Neural cell (in vitro differentiated cells): ENCODE data around the gene DCC. TPM values are rescaled to one million over a fixed set of nuclear protein-coding genes. Genes with fewer than 3 reads are reported as not detected.

Source experiments
- H2AFZ ChIP-seq: fragments of 200-600, 300-800 bp; sonication (generic), shearing (Covaris generic); 2 replicates; pipeline ENCODE4 v1.6.0; 2014; ENCODE audit warnings: low read depth, mild to moderate bottlenecking, antibody characterized with exemption, low read length, moderate library complexity
- H3F3A ChIP-seq: fragments of 200-600 bp; shearing (Covaris generic); 2 replicates; pipeline ENCODE4 v1.6.1; 2016; ENCODE audit warnings: mild to moderate bottlenecking, moderate library complexity, mixed read lengths, antibody characterized with exemption, low read length; ENCODE audit not compliant: insufficient read depth, poor library complexity, severe bottlenecking
- H3K27ac ChIP-seq: fragments of 200-600, 300-800 bp; sonication (generic), shearing (Covaris generic); 2 replicates; pipeline ENCODE4 v1.5.1; 2014; ENCODE audit warnings: mild to moderate bottlenecking, low read length, moderate library complexity
- H3K27me3 ChIP-seq: fragments of 300-800, 200-600 bp; sonication (generic), shearing (Covaris generic); 2 replicates; pipeline ENCODE4 v1.6.0; 2014; ENCODE audit warnings: mild to moderate bottlenecking, low read depth, low read length, moderate library complexity; ENCODE audit not compliant: insufficient read depth
- H3K36me3 ChIP-seq: fragments of 300-800, 200-600 bp; sonication (generic), shearing (Covaris generic); 2 replicates; pipeline ENCODE4 v1.5.1; 2014; ENCODE audit warnings: mild to moderate bottlenecking, antibody characterized with exemption, low read length, moderate library complexity; ENCODE audit not compliant: insufficient read depth
- H3K4me2 ChIP-seq: fragments of 300-800, 200-600 bp; sonication (generic), shearing (Covaris generic); 2 replicates; pipeline ENCODE4 v1.6.0; 2014; ENCODE audit warnings: mild to moderate bottlenecking, low read length
- H3K4me3 ChIP-seq: fragments of 300-800, 200-600 bp; sonication (generic), shearing (Covaris generic); 2 replicates; pipeline ENCODE4 v1.5.1; 2014; ENCODE audit warnings: mild to moderate bottlenecking, low read length, moderate library complexity
- H3K79me2 ChIP-seq: fragments of 200-600 bp; shearing (Covaris generic); replicated peaks from 2 replicates; pipeline ENCODE4 v1.6.0; 2014; ENCODE audit warnings: mild to moderate bottlenecking, low read length, moderate library complexity; ENCODE audit not compliant: insufficient read depth
- H3K9ac ChIP-seq: fragments of 300-800, 200-600 bp; sonication (generic), shearing (Covaris generic); 2 replicates; pipeline ENCODE4 v1.6.1; 2016; ENCODE audit warnings: mild to moderate bottlenecking, low read length, mixed read lengths
- H3K9me2 ChIP-seq: fragments of 200-600 bp; shearing (Covaris generic); 2 replicates; pipeline ENCODE4 v1.6.1; 2016; ENCODE audit warnings: mild to moderate bottlenecking, low read length, mixed read lengths; ENCODE audit not compliant: insufficient read depth
- H3K9me3 ChIP-seq: fragments of 200-600, 300-800 bp; sonication (generic), shearing (Covaris generic); 2 replicates; pipeline ENCODE4 v1.6.1; 2016; ENCODE audit warnings: mild to moderate bottlenecking, mixed run types, low read length, moderate library complexity, mixed read lengths
- H4K20me1 ChIP-seq: fragments of 200-600 bp; shearing (Covaris generic); 2 replicates; pipeline ENCODE4 v1.6.1; 2016; ENCODE audit warnings: mild to moderate bottlenecking, mixed run types; ENCODE audit not compliant: insufficient read depth
- CTCF ChIP-seq: fragments of 450-650 bp; IDR thresholded peaks from 2 replicates; pipeline ENCODE4 v1.5.1; 2014; ENCODE audit warnings: antibody characterized with exemption, mild to moderate bottlenecking, moderate library complexity; ENCODE audit not compliant: poor library complexity, severe bottlenecking
- EP300 ChIP-seq: fragments of 450-650 bp; conservative IDR thresholded peaks from 2 replicates; pipeline ENCODE4 v1.6.1; 2014; ENCODE audit warnings: antibody characterized with exemption, mild to moderate bottlenecking, moderate library complexity; ENCODE audit not compliant: poor library complexity, severe bottlenecking
- EZH2 ChIP-seq: fragments of 200-600, 300-800 bp; shearing (Covaris generic), sonication (generic); IDR thresholded peaks from 2 replicates; pipeline ENCODE4 v1.6.1; 2014; ENCODE audit warnings: antibody characterized with exemption, low read length, borderline replicate concordance, mild to moderate bottlenecking; ENCODE audit not compliant: insufficient read depth, poor library complexity, severe bottlenecking
- MXI1 ChIP-seq: fragments of 450-650 bp; conservative IDR thresholded peaks from 2 replicates; pipeline ENCODE4 v1.6.1; 2014; ENCODE audit warnings: antibody characterized with exemption, mild to moderate bottlenecking; ENCODE audit not compliant: poor library complexity, severe bottlenecking
- POLR2AphosphoS5 ChIP-seq: IDR thresholded peaks from 2 replicates; pipeline ENCODE4 v1.6.1; 2012
- RAD21 ChIP-seq: fragments of 450-650 bp; conservative IDR thresholded peaks from 2 replicates; pipeline ENCODE4 v1.6.1; 2014; ENCODE audit warnings: antibody characterized with exemption, mild to moderate bottlenecking, moderate library complexity
- REST ChIP-seq: IDR thresholded peaks from 2 replicates; pipeline ENCODE4 v1.6.1; 2012; ENCODE audit warnings: borderline replicate concordance
- SMC3 ChIP-seq: fragments of 450-650 bp; conservative IDR thresholded peaks from 2 replicates; pipeline ENCODE4 v1.6.1; 2014; ENCODE audit warnings: antibody characterized with exemption, mild to moderate bottlenecking, moderate library complexity; ENCODE audit not compliant: poor library complexity
- TAF1 ChIP-seq: IDR thresholded peaks from 2 replicates; pipeline ENCODE4 v1.6.1; 2012; ENCODE audit warnings: low read depth
- polyA plus RNA-seq: library from polyadenylated mRNA; depleted of rRNA; stranded (reverse); fragments of >200 nt; gene quantifications from 2 replicates; pipeline ENCODE4 v1.2.3, GENCODE V29; 2014

DCC gene
- polyA plus RNA-seq, 1 donor from 2014 or later: 40.7 TPM

DNA sequence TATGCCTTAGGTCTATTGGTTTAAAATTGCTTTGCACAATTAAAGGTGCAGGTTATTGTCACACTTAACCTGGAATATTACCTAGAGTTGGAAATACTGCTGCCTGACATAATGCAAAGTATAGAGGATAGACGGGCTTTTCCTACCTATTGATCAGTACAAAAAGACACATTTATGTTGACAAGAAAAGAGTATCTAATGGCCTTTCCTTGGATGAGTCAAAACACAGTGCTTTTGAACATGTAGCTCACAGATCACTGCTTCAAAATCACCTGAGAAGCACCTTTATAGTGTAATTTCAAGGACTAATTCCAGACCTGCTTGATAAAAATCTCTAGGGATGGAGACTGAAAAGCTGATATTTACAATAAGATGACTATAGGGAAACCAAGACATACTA is 262.8 kb downstream of the DCC start:
- no peaks in the 10 kb centered on the region for H3K9me2 ChIP-seq
- H2AFZ ChIP-seq: no peak overlapping the region
- H3K4me2 ChIP-seq: no peak overlapping the region
- H3K36me3 ChIP-seq: no peaks in the 10 kb centered on the region
- H3K9ac ChIP-seq: no peak overlapping the region
- H3K27ac ChIP-seq: peak overlapping the region; percentile 26
- H3K4me3 ChIP-seq: no peak overlapping the region
- TF ChIP-seq EZH2: no peak
- peak; percentile 9 for TF ChIP-seq RAD21
- peak; percentile 52 for TF ChIP-seq POLR2AphosphoS5
- TF ChIP-seq REST: peak; percentile 55
- peak; percentile 62 for TF ChIP-seq EP300
- TF ChIP-seq SMC3: no peak
- no peaks in the 10 kb centered on the region for H4K20me1 ChIP-seq
- H3K27me3 ChIP-seq: no peaks in the 10 kb centered on the region
- H3F3A ChIP-seq: no peaks in the 10 kb centered on the region
- peaks cover 14% of the 10 kb centered on the region for H3K79me2 ChIP-seq
- H3K9me3 ChIP-seq: no peaks in the 10 kb centered on the region

DNA sequence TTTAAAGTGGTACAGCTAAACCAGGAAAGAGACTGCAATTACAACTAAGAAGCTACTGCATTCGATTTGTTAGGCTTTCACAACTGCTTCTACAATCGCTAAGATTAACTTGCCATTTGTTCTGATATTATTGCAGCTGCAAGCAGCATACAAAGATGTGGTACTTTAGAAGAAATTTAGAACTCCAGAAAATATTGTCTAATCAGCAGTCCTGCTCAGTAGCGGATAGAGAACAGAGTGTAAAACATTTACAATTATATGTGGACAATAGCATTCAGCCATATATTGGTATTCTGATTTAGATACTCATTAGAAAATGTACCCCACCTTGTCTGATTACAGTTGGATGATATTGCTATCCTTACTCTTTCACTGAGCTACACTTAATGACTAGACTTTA is 265.3 kb downstream of the DCC start:
- H2AFZ ChIP-seq: no peak overlapping the region
- H3K27ac ChIP-seq: no peak overlapping the region
- no peaks in the 10 kb centered on the region for H3K9me2 ChIP-seq
- no peaks in the 10 kb centered on the region for H3F3A ChIP-seq
- H4K20me1 ChIP-seq: no peaks in the 10 kb centered on the region
- TF ChIP-seq MXI1 (no peak), RAD21 (no peak), CTCF (no peak), SMC3 (no peak), REST (no peak), TAF1 (no peak), EZH2 (no peak), EP300 (no peak), POLR2AphosphoS5 (no peak)
- no peaks in the 10 kb centered on the region for H3K36me3 ChIP-seq
- no peaks in the 10 kb centered on the region for H3K27me3 ChIP-seq
- peaks cover 8% of the 10 kb centered on the region for H3K79me2 ChIP-seq
- no peak overlapping the region for H3K4me2 ChIP-seq
- no peak overlapping the region for H3K9ac ChIP-seq
- no peaks in the 10 kb centered on the region for H3K9me3 ChIP-seq
- H3K4me3 ChIP-seq: no peak overlapping the region
